Measurements from ENCODE around the gene MCF2L. TPM values are rescaled to one million over a fixed set of nuclear protein-coding genes. Genes with fewer than 3 reads are reported as not detected.

Gene MCF2L
- total RNA-seq, 1 donor from 2014 or later, result 6.7 TPM

DNA sequence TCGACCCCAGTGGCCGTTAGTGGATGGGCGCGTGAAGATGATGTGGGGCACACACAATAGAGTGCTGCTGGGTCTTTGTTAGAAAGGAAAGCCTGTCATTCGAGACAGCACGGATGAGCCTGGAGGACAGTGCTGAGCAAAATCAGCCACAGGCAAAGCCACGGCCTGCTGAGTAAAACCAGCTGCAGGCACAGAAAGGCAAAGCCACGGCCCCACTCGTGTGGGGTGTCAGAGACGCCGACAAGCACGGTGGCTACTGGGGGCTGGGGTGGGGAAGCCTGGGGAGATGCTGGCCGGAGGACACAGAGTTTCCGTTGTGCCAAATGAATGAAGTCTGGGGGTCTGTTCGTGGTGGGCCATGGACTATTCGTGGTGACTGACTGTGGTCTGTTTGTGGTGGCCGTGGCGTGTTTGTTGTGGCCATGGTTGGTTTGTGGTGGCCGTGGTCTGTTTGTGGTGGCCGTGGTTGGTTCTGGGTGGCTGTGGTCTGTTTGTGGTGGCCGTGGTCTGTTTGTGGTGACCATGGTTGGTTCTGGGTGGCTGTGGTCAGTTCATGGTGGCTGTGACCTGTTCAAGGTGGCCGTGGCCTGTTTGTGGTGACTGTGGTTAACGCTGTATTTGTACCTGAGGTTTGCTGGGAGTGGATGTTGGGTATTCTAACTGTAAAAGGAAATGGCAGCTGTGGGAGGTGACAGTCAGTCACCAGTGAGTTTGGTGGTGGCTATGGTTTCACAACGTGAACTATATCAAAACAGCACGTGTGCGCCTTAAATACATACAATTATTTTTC lies 36.3 kb downstream of the MCF2L start:
- no peaks in the 10 kb centered on the region for H3K36me3 Mint-ChIP-seq (ENCODE audit: low read depth)
- TF ChIP-seq, protein P1, sequence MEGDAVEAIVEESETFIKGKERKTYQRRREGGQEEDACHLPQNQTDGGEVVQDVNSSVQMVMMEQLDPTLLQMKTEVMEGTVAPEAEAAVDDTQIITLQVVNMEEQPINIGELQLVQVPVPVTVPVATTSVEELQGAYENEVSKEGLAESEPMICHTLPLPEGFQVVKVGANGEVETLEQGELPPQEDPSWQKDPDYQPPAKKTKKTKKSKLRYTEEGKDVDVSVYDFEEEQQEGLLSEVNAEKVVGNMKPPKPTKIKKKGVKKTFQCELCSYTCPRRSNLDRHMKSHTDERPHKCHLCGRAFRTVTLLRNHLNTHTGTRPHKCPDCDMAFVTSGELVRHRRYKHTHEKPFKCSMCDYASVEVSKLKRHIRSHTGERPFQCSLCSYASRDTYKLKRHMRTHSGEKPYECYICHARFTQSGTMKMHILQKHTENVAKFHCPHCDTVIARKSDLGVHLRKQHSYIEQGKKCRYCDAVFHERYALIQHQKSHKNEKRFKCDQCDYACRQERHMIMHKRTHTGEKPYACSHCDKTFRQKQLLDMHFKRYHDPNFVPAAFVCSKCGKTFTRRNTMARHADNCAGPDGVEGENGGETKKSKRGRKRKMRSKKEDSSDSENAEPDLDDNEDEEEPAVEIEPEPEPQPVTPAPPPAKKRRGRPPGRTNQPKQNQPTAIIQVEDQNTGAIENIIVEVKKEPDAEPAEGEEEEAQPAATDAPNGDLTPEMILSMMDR (IDR thresholded peaks at IDR 0.05), result no peak
- H3K4me1 Mint-ChIP-seq (ENCODE audit: low read depth), result peaks cover 17% of the 10 kb centered on the region
- no peak overlapping the region for H3K27ac Mint-ChIP-seq (ENCODE audit: unreplicated experiment)
- no peak overlapping the region for H3K4me3 Mint-ChIP-seq (ENCODE audit: unreplicated experiment)
- H3K9me3 Mint-ChIP-seq (ENCODE audit: low read depth), result no peaks in the 10 kb centered on the region
- DNase-seq (ENCODE audit: low spot score), result no peak
- no peaks in the 10 kb centered on the region for H3K27me3 Mint-ChIP-seq (ENCODE audit: low read depth)

DNA sequence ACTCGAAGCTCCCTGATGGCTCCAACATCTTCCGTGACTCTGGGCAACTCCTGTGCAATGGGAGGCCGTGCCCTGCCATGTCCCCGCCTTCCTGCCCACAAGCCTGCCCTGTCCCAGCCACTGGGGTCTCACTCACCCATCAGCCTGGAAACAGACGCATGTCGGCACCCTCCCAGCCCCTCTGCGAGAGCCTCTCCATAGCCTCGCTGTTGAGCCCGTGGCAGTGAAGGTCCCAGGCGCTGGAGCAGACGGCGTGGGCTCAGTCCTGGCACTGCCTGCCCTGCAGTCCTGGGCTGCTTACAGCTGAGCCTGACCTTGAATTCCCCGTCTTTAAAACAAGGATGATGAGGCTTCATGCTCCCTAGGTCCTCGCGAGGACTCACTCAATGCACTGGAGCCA lies 37.0 kb downstream of the MCF2L start:
- Mint-ChIP-seq H3K9me3 (ENCODE audit: low read depth) (no peaks in the 10 kb centered on the region), H3K27ac (ENCODE audit: unreplicated experiment) (no peak overlapping the region), H3K36me3 (ENCODE audit: low read depth) (no peaks in the 10 kb centered on the region), H3K27me3 (ENCODE audit: low read depth) (no peaks in the 10 kb centered on the region), H3K4me1 (ENCODE audit: low read depth) (peaks cover 16% of the 10 kb centered on the region), H3K4me3 (ENCODE audit: unreplicated experiment) (no peak overlapping the region)
- TF ChIP-seq, protein P1 (IDR thresholded peaks at IDR 0.05), result no peak
- no peak for DNase-seq (ENCODE audit: low spot score)

DNA sequence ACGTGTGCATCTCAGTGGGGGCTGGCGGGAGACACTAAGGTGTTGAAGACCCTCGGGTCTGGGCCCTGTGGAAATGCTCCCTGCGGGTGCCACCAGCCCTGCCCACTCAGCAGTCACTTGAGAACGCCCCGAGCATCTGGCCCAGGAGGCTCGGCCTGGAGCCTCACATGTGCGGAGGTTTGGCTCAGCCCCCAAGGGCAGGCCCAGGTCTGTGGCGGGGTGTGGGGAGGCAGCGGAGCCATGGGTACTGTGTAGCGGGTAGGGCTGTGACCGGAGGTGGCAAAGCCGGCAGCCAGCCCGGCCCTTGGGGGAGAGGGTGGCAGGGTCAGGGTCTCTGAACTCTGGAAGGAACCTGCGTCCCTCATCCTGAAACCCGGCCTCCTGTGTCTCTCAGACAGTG lies 37.6 kb downstream of the MCF2L start:
- TF ChIP-seq, protein P1 (IDR thresholded peaks at IDR 0.05), result no peak
- no peaks in the 10 kb centered on the region for H3K9me3 Mint-ChIP-seq (ENCODE audit: low read depth)
- H3K36me3 Mint-ChIP-seq (ENCODE audit: low read depth), result peaks cover 2% of the 10 kb centered on the region
- no peak for DNase-seq (ENCODE audit: low spot score)
- H3K4me3 Mint-ChIP-seq (ENCODE audit: unreplicated experiment), result no peak overlapping the region
- H3K27ac Mint-ChIP-seq (ENCODE audit: unreplicated experiment), result no peak overlapping the region
- no peaks in the 10 kb centered on the region for H3K27me3 Mint-ChIP-seq (ENCODE audit: low read depth)
- peaks cover 10% of the 10 kb centered on the region for H3K4me1 Mint-ChIP-seq (ENCODE audit: low read depth)

DNA sequence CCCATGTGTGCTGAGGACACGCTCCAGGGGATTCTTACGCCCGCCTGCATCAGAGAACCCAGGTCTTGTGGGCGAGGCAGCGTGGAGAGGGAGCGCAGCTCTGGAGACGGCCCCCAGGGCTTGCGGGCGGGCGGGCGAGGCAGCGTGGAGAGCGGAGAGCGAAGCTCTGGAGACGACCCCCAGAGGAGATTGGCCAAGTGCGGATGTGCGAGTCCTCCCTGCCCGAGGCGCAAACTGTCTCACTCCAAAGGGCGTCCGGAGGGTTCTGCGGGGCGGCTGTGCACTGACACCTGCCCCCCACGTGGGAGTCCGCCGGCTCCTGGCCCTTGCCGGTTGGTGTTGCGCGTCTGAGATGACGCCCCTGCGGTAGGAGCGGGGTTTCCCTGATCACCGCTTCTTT lies 39.8 kb downstream of the MCF2L start:
- H3K36me3 Mint-ChIP-seq (ENCODE audit: low read depth), result peaks cover 2% of the 10 kb centered on the region
- H3K4me1 Mint-ChIP-seq (ENCODE audit: low read depth), result peaks cover 3% of the 10 kb centered on the region
- H3K27ac Mint-ChIP-seq (ENCODE audit: unreplicated experiment), result no peak overlapping the region
- TF ChIP-seq, protein P1 (IDR thresholded peaks at IDR 0.05), result no peak
- no peaks in the 10 kb centered on the region for H3K9me3 Mint-ChIP-seq (ENCODE audit: low read depth)
- no peak overlapping the region for H3K4me3 Mint-ChIP-seq (ENCODE audit: unreplicated experiment)
- DNase-seq (ENCODE audit: low spot score), result no peak
- no peaks in the 10 kb centered on the region for H3K27me3 Mint-ChIP-seq (ENCODE audit: low read depth)

DNA sequence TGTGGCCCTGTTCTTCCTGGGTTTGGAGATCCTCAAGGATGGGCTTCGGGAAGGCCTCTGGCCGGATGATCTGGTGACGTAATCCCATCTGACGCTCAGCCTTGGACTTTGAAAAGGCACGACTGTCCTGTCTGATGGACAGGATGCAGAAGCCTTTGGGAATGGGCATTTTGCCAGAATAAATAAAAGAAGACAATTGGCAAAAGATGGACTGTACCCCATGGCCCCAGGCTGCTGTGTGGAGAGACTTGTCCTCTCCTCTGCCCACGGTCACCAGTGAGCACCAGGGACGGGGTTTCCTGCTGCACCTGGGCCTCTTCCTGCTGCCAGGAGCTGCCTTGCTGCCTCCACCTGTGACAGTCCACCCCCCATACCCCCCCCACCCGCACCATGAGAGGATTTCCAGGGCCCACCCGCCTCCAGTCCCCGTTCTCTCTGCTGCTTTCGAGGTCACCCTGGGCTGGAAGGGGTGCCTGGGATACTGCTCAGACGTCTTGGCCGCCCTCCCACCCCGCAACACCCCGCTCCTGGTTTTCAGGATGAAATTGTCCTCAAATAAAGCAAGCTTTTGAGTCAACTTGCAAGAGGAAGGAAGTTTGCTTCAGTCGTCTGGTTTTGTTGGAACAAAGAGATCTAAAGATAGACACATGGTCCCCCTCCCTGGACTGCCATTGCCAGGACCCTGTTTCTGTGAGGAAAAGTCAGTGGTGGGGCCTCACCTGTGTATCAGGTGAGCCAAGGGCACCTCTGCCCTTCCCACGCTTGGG lies 40.9 kb downstream of the MCF2L start:
- TF ChIP-seq, protein P1 (IDR thresholded peaks at IDR 0.05), result no peak
- DNase-seq (ENCODE audit: low spot score), result no peak
- H3K36me3 Mint-ChIP-seq (ENCODE audit: low read depth), result peaks cover 2% of the 10 kb centered on the region
- peaks cover 3% of the 10 kb centered on the region for H3K4me1 Mint-ChIP-seq (ENCODE audit: low read depth)
- no peak overlapping the region for H3K4me3 Mint-ChIP-seq (ENCODE audit: unreplicated experiment)
- H3K27ac Mint-ChIP-seq (ENCODE audit: unreplicated experiment), result no peak overlapping the region
- H3K9me3 Mint-ChIP-seq (ENCODE audit: low read depth), result no peaks in the 10 kb centered on the region
- H3K27me3 Mint-ChIP-seq (ENCODE audit: low read depth), result no peaks in the 10 kb centered on the region

All from chondrocyte (in vitro differentiated cells).